Measurements from ENCODE around the gene ARL8A. TPM values are rescaled to one million over a fixed set of nuclear protein-coding genes. Genes with fewer than 3 reads are reported as not detected.

Gene ARL8A
- total and polyA plus RNA-seq, 2 donors (not counting 1 experiment from before 2014, with no cell fraction given), result 67.6 to 70.7 TPM

- Histone ChIP-seq H3K36me3 (replicated peaks in 1 of 2; ENCODE audit: control extremely low read depth in 1 of 2, control insufficient read depth in 1 of 2, extremely low read depth in 1 of 2, insufficient read depth in 2 of 2, low read length in 1 of 2) (no peaks in the 10 kb centered on the region), H3K27me3 (replicated peaks in 1 of 4; ENCODE audit: control extremely low read depth in 1 of 4, control insufficient read depth in 3 of 4, insufficient read depth in 4 of 4, low read length in 3 of 4) (peaks cover 0 to 43% (median 12%) of the 10 kb centered on the region in 4 experiments), H3K4me1 (ENCODE audit: control insufficient read depth in 2 of 2, insufficient read depth in 2 of 2, low read length in 2 of 2) (peaks cover 14 to 19% of the 10 kb centered on the region in 2 donors), H3K4me3 (ENCODE audit: control extremely low read depth in 1 of 5, extremely low read depth in 1 of 5, insufficient read depth in 1 of 5, low read depth in 2 of 5, low read length in 4 of 5) (no peak overlapping the region), H3K9ac (ENCODE audit: low read length) (no peak overlapping the region), H3K79me2 (ENCODE audit: control insufficient read depth, insufficient read depth, low read length) (no peaks in the 10 kb centered on the region), H4K20me1 (ENCODE audit: control insufficient read depth, insufficient read depth, low read length, poor library complexity, severe bottlenecking) (no peaks in the 10 kb centered on the region), H3K4me2 (replicated peaks; ENCODE audit: low read depth, low read length, poor library complexity, severe bottlenecking) (no peak overlapping the region), H3K9me3 (ENCODE audit: control extremely low read depth in 1 of 3, control insufficient read depth in 2 of 3, insufficient read depth in 1 of 3, low read length in 2 of 3) (no peaks in the 10 kb centered on the region), H3K27ac (ENCODE audit: low read length in 2 of 2) (no peak overlapping the region), H2AFZ (ENCODE audit: insufficient read depth, low read depth, low read length, poor library complexity, severe bottlenecking) (no peak overlapping the region)
- 85% methylated on average over 7 of the region's 7 CpGs for WGBS (ENCODE audit: insufficient coverage)
- TF ChIP-seq CTCF (IDR thresholded peaks at IDR 0.05) (no peak), EZH2 (IDR thresholded peaks at IDR 0.05; ENCODE audit: borderline replicate concordance, insufficient read depth, low read depth, low read length, poor library complexity, severe bottlenecking) (no peak)
- peaks cover 16% of the 10 kb centered on the region for H3K4me1 Mint-ChIP-seq
- peaks cover 41% of the 10 kb centered on the region for H3K27me3 Mint-ChIP-seq
- H3K4me3 Mint-ChIP-seq, result no peak overlapping the region
- CTCF ChIA-PET, result interaction anchor here (1.2 to 3.4 kb wide), 14 partner anchors 10 to 535 kb away, joined by 3 to 41 read pairs (median 9); partner anchors contain the start of gene PTPN7
- H3K9me3 Mint-ChIP-seq (ENCODE audit: insufficient read depth), result no peaks in the 10 kb centered on the region
- POLR2A ChIA-PET, result no interaction called here
- intact Hi-C loops (cut with micrococcal nuclease), result no loop called here
- no peak overlapping the region for H3K27ac Mint-ChIP-seq
- no peak for DNase-seq
- ATAC-seq (ENCODE audit: low read depth), result no peak
Observed at GRCh38 chr1:202189918-202190715, 45.6 kb upstream of the ARL8A start.

All from B cell (primary cell).